ENCODE data around the gene IFNLR1.

Gene IFNLR1

DNA sequence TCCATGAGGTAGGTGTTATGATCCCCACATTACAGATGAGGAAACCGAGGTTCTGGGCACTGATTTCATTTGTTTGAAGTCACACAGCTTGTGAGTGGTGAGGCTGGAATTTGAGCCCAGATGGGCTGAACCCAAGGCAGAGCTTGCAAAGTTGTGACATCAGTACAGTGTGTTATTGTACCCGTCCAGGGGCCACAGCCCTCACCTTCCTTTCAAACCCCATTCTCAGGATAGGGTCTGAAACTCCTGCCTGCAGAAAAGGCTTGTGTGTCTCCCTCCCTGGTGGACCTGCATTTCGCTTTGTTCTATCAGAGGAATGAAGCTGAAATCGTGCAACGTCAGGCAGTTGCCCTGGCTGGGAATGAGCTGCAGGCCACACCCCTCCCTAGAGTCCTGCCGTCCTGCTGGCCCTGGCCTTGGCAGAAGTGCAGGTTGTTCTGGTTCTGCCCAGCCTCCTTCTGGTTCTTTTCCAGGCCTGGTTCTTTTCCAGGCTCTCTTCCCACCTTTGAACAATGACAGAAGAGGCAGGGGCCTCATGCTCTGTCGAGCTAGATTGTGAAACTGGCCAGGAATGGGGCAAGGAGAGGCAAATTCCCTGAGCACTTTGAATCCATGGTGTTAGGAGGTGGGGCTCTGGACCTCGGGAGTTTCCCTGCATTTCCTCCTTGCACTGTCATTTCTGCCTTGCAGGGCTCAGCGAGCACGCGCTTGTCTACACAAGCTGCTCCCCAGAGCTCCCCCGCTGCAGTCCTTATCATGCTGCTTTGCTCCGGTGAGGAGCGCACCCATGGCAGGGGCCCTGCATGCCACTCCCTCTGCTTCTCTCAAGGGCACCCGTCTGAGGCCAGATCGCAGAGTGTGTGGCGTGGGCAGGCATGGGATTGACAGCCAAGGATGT lies 67.0 kb downstream of the IFNLR1 start:
- DNase-seq: no peak

DNA sequence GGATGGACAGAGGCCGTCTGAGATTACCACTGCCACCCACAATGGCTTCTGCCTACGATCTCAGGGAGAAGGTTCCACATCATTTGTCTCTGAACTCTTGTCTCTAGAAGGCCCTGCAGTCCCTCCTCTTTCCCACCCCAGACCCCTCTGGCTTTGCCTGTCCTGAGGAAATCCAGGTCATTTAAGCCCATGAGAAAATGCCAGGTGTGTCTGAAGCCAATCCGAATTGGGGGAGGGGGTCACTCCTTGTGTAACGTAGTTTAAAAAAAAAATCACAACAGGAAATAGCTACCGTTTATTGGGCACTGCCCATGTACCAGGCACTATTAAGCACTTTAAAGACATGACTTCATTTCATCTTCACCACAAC lies 67.6 kb downstream of the IFNLR1 start:
- DNase-seq: no peak

DNA sequence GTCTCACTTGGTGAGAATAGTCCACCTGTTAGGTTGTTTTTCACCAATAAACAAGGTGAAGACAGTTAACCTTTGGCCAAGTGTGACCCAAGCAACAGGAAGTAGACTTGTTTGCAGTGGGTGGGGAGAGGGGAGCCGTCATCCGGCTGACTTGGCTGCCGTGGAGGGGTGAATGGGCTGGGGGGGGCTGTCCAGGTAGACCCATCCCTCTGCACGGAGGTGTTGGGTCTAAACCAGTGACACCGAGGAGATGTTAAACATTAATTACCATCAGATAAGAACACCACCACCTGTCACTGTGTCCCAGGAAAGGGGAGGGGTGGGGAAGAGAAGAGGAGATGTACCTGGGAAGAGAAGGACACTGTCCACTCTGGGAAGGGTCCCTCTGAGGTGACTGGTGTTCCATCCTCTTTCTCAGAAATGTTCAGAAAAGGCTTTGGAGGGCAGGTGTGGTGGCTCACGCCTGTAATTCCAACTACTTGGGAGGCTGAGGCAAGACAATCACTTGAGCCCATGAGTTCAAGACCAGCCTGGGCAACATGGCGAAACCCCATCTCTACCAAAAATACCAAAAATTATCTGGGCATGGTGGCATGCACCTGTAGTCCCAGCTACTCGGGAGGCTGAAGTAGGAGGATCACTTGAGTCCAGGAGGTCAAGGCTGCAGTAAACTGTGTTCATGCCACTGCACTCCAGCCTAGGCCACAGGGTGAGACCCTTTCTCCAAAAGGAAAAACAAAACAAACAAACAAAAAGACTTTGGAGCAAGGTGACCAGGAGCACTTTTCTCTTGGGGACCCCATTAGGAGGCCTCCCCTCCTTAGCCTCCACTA lies 68.5 kb downstream of the IFNLR1 start:
- no peak for DNase-seq

- no peak for DNase-seq
Measured at GRCh38 chr1:24117722-24118409, 69.2 kb downstream of the IFNLR1 start.

GRCh38 chr1:24117132-24117531 lies 70.0 kb downstream of the IFNLR1 start:
- no peak for DNase-seq

GRCh38 chr1:24114753-24115152 lies 72.3 kb downstream of the IFNLR1 start:
- DNase-seq: no peak

GRCh38 chr1:24113641-24114033 lies 73.5 kb downstream of the IFNLR1 start:
- DNase-seq: no peak

- DNase-seq: peak; percentile 55
Measured at GRCh38 chr1:24111996-24112779, 74.9 kb downstream of the IFNLR1 start, which contains the start of gene MYOM3. Gene MYOM3, minus strand, starts transcription at chr1:24112135. Its CDS starts 3,499 bp downstream, at chr1:24108636.

- no peak for DNase-seq
Measured at GRCh38 chr1:24111262-24111995, 75.7 kb downstream of the IFNLR1 start.

DNA sequence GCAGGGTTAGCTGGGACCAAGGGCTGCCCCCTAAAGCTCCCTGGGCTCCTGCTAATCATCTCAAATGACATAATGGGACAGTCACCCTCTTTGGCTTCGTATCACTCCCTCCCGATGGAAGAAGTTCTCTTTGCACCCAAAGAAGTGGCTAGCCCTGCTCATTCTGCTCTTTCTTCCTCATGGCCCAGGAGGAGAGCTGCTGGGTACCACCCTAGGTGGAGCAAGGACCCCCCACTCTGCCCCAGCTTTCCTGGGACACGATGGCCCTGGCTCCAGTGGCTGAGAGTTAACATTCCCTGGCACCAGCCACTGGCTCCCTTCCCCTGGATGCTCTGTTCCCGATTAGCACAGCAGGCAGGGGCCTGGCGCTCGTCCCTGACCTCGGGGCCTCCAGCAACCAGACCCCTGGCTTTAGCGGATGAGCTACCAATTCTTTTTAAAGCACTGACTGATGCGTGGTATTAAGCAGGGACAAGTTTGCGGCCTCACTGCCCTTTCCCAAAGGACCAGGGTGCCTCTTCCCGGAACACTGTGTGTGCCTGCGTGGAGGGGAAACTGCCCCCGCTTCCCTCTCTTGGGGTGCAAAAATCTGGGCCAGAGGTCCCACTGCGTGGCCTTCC lies 76.3 kb downstream of the IFNLR1 start:
- no peak for DNase-seq

- no peak for DNase-seq
Measured at GRCh38 chr1:24109686-24110475, 77.2 kb downstream of the IFNLR1 start.

DNA sequence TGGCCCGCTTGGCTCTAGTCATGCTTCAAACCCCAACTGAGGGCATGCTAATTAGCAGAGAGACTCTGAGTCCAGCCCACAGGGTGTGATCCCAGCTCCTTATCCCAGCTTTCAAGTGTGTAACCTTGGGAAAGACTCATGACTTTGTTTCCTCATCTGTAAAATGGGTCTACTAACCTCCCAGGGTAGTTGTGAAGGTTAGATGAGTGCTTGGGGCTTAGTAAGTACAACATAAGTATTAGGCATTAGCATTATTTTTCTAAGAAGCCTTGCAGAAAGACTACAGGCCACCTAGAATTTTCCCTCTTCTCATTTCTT lies 78.0 kb downstream of the IFNLR1 start:
- DNase-seq: no peak

DNA sequence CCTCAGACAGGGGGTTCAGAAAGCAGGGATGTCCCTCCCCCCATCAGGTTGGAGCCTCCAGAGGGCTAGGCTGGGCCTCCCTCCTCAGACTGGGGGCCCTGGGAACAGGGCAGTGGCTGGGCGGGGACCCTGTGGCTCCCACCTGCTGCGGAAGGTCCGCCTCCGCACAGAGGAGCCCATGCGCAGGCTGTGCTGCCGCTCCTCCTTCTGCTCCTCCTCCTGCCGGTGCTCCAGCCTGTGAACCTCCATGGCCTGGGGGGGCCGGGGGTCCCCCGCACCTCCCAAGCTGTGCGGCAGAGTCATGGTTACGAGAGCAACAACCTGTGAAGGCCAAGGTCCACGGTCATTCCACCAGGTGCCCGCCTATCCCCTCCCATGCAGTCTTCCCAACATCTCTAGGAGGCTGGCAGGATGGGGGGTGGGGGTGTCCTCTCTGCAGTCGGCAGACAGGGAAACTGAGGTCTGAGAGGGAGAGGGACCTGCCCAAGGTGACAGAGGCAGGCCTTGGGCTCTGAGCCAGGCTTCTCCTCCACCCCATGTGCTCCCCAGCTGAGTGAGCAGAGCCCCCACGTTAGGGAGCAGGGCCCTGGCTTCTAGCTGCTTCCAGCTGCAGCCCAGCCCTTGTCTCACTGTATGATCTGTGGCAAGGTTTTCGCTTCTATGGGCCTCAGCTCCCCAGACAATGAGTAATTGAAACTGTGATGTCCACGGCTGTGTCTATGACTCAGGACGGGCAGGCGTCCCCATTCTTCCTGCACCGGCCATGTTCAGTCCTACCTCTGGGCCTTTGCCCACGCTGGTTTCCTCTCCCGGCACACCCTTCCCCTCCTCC lies 78.5 kb downstream of the IFNLR1 start:
- DNase-seq: no peak

DNA sequence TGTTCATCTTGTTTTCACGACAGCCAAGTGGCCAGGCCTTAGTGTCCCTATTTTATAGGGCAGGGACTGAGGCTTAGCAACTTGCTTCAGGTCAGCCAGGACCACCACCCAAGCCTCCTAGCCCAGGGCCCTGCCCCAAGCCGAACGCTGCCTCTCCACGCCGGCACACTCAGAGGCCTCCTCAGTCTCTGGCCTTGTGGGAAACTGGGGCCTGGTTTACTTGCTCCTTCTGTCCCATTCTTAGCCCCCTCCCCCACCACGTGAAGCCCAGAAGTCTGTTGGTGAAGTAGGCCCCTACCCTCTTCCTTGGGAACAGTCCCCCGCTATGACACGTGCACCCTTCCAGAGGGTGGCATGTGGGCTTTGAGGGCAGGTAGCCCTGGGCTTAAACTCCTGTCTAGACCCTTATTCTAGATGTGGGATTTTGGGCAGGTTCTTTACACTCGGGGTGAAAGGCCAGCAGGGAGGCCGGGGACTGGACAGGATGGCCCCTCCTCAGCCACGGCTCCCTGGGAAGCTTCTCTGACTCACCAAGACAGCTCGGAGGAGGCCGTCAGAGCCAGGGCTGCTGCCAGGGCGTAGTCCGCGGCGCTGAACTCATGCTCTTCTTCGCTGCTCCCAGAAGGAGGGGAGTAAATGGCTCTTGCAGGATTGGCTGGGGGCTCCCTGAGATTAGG lies 79.5 kb downstream of the IFNLR1 start:
- no peak for DNase-seq

DNA sequence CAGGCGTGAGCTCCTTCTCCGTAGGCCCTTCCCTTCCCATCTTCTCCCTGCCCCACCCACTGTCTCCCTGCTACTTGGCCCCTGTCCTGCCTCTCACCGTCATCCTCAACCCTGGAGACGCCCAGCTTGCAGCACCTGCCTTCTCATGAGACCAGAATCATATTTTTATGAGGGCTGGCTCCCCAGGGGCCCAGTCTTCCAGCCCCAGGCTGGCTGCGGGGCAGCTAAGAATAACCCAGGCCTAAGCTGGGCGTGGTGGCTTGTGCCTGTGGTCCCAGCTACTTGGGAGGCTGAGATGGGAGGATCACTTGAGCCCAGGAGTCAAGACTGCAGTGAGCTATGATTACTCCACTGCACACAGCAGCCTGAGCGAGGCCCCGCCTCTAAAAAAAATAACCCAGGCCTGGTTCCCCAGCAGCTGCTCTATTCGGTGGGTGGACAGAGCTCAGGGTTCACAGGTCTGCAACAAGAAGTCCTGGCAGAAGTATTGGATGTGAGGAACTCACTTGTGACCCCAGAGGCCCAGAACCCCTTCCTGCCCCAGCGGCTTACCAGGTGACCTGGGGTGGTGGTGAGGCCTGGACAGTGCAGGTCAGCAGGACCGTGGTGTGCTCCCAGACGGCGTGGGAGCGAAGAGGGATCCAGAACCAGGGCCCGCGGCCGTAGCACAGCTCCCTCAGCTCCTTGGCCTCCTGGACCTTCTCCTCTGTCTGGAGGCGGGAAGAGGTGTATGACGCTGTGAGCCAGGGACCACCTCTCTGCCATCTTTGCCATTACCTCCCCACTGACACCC lies 81.5 kb downstream of the IFNLR1 start:
- DNase-seq: no peak

DNA sequence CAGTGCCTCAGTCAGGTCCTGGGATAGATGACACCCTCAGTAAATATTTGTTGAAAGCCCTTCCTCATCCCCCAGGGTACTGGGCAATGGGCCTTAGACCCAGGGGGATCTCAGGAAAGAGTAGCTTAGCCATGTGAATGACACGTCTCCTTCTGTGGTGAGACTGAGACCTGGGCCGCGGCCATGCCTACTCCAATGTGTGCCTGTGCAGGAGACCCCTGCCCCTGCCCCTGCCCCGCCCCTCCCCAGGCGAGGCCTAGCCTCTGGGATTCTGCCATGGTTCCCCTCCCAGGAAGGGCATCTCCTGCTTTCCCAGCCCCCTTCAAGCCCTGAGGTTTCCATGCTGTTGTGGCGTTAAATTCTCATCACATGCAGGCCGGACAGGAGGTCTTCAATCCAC lies 82.2 kb downstream of the IFNLR1 start:
- no peak for DNase-seq

Data from NCI-H2227 treated with DMSO at 0.1 percent for 48 hours (cell line).